ENCODE results near the gene TDRD10.

- TF ChIP-seq, protein P1, sequence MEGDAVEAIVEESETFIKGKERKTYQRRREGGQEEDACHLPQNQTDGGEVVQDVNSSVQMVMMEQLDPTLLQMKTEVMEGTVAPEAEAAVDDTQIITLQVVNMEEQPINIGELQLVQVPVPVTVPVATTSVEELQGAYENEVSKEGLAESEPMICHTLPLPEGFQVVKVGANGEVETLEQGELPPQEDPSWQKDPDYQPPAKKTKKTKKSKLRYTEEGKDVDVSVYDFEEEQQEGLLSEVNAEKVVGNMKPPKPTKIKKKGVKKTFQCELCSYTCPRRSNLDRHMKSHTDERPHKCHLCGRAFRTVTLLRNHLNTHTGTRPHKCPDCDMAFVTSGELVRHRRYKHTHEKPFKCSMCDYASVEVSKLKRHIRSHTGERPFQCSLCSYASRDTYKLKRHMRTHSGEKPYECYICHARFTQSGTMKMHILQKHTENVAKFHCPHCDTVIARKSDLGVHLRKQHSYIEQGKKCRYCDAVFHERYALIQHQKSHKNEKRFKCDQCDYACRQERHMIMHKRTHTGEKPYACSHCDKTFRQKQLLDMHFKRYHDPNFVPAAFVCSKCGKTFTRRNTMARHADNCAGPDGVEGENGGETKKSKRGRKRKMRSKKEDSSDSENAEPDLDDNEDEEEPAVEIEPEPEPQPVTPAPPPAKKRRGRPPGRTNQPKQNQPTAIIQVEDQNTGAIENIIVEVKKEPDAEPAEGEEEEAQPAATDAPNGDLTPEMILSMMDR (conservative IDR thresholded peaks at IDR 0.05): no peak
- no peak for TF ChIP-seq ZFX (IDR thresholded peaks at IDR 0.05)
Measured at GRCh38 chr1:154466206-154466605, 35.8 kb upstream of the TDRD10 start.

All from C4-2B (cell line).